HG03025 (cell line): ENCODE measurements around the gene EDDM13.
"Not testable (repeated sequence)": the region's sequence is repeated elsewhere in the genome, so short reads cannot be mapped to it uniquely, and the experiment has no call there.

Experiments used
- ATAC-seq: cut with Tn5 transposase; IDR thresholded peaks from one replicate; pipeline ENCODE4 v1.9.1; 2021; ENCODE audit warnings: mild to moderate bottlenecking, moderate library complexity; ENCODE audit not compliant: unreplicated experiment, low FRiP score

The EDDM13 gene

DNA sequence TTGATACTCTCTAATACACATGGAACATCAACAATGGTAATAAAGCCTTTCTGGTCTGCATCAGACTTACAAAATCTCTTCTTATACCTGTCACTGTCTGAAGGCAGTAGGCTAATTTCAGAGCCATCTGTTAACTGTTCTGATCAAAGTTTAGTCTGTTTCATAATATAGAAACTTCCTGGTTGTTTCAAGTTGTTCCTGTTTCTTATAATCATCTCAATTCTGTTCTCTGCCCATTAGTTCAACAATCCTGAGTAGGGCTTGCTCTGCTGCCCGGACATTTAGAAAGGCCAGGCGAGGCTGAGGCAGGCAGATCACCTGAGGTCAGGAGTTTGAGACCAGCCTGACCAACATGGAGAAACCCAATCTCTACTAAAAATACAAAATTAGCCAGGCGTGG lies 47.4 kb downstream of the EDDM13 start:
- no peak for ATAC-seq

DNA sequence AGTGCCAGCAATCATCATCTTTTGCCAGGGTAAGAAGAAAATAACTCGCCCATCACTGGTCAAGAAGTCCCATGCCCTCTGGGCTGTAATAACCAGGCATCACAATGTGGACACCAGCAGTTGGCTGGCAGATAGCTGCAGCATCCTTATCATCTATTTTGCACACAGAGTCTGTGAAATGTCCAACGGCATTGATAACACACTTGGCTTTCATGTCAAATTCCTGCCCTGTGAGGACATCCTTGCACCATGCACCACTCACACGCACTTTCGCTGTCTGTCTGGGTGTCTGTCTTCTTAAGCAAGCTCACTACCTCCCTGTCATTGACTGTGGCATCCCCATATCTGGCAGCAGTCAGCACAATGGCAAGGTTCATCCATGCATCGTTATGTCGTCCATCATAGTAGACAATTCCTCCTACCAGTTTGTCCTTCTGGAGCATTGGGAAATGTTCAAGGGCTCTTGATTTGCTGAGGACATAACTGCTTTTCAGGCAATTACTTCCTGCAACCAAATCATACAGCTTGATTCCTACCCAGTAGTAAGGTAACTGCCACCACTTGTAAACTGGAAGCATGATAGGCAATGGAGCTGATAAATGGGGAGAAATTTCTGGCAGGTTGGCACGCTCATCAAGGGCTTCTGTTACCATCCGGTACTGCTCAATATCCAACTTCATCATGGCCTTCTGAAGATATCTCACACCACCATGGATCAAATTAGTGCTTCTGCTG lies 48.9 kb downstream of the EDDM13 start:
- no peak for ATAC-seq

DNA sequence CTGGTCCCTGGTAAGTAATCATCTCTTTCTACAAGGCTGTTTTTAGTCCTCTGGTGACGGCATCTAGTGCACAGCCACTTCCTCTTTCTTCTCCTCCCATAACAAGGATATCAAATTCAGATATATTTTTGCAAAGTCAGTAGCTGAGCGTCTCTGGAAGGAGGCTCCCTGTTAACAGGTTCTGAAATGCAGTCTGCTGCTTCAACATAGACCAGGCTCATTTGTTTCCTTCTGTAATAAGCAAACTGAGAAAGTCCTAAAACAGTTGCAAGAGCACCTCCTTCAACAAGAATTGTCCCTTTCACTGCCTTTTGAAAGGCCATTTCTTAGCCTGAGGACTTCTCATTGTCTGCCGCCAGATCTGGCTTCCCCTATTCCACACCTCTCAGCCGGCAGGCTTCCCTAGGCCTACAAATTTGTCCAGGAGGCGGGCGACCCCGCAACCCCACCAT lies 49.5 kb downstream of the EDDM13 start:
- no peak for ATAC-seq

DNA sequence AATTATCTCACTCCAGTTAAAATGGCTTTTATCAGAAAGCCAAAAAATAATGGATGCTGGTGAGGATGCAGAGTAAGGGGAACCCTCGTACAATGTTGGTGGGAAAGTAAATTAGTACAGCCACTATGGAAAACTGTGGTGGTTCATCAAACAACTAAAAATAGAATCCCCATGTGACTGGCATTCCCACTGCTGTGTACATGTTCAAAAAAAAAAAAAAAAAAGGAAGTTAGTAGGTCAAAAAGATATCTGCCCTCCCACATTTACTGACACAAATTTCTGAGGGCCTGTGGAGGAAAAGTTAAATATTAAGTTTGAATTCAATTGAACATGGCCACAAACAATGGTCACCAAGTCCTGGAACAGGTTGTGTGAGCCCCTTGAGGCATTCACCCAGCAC lies 51.9 kb downstream of the EDDM13 start:
- ATAC-seq = no peak

DNA sequence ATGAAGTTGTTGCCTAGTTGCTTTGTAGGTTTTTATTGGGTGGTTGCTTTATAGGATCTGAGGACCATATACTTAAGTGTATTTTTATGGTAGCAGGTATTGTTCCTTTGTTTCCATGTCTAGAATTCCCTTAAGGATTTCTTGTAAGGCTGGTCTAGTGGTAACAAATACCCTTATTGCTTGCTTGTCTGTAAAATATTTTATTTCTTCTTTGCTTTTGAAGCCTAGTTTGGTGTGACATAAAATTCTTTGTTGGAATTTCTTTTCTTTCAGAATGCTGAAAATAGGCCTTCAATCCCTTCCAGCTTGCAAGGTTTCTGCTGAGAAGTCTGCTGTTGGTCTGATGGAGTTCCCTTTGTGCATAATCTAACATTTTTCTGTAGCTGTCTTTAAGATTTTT lies 60.1 kb downstream of the EDDM13 start:
- ATAC-seq = no peak

DNA sequence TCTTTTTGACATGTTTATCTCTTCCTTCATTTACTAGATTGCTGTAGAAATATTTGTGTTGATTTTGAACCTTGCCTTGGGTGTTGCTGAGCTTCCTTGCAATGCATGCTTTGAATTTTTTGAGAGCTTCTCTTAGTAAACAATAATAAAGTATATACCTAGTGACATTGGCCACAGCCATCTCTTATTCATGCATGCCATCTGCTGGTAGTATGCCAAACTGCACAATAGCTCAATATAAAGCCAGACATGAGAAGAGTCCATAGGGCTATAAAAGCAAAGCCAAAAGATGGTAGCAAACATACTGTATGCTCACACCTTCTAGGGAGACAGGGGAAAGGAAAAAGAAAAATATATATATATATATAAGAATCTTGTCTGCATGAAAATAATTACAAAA lies 61.0 kb downstream of the EDDM13 start:
- ATAC-seq = no peak

DNA sequence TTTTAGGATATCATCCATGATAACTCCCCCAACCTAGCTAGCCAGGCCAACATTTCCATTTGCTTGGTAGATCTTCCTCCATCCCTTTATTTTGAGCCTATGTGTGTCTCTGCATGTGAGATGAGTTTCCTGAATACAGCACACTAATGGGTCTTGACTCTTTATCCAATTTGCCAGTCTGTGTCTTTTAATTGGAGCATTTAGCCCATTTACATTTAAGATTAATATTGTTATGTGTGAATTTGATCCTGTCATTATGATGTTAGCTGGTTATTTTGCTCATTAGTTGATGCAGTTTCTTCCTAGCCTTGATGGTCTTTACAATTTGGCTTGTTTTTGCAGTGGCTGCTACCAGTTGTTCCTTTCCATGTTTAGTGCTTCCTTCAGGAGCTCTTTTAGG lies 62.8 kb downstream of the EDDM13 start:
- not testable (repeated sequence) for ATAC-seq

DNA sequence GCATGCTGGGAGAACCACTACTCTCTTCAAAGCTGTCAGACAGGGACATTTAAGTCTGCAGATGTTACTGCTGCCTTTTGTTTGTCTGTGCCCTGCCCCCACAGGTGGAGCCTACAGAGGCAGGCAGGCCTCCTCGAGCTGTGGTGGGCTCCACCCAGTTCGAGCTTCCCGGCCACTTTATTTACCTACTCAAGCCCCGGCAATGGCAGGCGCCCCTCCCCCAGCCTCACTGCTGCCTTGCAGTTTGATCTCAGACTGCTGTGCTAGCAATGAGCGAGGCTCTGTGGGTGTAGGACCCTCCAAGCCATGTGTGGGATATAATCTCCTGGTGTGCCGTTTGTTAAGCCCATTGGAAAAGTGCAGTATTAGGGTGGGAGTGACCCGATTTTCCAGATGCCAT lies 64.5 kb downstream of the EDDM13 start:
- ATAC-seq = not testable (repeated sequence)

DNA sequence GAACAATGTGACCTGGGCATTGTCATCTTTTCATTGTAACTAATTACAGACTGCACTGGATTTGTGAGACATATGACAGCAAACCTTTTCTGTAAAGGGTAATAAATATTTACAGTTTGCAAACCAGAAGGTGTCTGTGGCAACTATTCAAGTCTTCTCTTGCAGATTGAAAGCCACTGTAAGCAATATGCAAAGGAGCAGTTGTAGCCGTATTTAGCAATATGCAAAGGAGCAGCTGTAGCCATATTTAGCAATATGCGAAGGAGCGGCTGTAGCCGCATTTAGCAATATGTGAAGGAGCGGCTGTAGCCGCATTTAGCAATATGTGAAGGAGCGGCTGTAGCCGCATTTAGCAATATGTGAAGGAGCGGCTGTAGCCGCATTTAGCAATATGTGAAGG lies 66.5 kb downstream of the EDDM13 start:
- not testable (repeated sequence) for ATAC-seq

DNA sequence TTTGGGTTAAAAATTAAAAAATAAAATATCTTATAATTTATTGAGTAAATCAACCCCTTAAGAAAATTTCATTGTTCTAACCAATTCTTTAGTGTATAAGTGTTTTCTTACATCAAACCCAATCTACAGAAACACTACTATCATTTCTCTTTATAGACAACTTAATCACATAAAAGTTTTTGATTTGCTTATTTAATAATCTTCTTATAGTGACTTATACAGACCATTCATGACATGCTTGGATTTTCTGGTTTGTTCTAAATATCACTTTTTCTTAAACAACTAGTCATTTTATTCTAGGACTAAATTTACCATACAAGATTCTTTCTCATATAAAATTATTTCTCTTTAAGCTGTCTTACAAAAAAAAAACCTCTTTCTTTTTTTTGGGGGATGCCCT lies 69.4 kb downstream of the EDDM13 start:
- ATAC-seq = no peak

DNA sequence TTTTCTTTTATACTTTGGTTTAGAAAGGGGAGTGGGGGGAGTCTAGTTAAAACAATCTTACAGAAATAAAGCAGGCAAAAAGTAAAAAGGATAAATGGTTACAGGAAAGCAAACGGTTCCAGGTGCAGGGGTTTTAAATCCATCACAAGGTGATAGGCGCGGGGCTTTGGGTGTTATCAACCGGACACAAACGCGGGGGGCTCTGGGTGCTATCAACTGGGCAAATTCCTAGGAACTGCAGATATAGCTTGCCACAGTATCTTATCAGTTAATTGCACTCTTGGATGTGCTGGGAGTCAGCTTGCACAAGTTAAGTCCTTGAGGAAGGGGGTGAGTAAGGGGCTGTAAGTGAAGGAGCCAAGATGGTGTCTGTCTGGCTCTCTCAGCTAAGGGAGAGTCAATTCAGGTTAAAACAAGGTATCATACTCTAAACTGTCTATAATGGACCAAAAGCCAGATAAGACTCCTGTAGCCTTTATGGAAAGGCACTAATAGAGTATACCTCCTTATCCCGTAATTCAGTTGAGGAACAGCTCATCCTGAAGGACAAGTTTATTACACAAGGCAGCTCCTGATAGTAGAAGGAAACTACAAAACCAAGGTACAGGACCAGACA lies 74.7 kb downstream of the EDDM13 start:
- no peak for ATAC-seq

DNA sequence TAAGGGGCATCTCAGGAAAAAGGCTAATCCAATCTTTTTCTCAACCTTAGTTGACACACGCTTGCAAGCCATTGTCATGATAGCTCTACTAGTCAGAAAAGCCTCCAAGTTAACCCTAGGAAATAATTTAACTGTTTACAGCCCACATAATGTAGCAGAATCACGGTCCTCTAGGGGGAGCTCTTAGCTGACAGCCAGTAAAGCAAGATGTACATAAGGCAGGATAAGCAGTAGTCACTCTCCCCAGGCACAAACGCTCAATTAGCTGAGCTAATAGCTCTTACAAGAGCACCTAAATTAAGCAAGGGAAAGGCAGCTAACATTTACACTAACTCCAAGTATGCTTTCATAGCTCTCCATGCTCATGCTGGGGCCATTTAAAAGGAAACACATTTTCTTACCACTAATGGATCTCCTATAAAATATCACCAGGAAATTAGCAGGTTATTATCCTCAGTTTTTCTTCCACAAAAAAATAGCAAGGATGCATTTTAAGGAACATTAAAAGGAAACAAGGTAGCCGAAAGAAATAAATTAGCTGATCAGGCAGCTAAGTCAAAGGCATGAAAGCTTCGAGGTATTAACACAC lies 75.8 kb downstream of the EDDM13 start:
- ATAC-seq = no peak

DNA sequence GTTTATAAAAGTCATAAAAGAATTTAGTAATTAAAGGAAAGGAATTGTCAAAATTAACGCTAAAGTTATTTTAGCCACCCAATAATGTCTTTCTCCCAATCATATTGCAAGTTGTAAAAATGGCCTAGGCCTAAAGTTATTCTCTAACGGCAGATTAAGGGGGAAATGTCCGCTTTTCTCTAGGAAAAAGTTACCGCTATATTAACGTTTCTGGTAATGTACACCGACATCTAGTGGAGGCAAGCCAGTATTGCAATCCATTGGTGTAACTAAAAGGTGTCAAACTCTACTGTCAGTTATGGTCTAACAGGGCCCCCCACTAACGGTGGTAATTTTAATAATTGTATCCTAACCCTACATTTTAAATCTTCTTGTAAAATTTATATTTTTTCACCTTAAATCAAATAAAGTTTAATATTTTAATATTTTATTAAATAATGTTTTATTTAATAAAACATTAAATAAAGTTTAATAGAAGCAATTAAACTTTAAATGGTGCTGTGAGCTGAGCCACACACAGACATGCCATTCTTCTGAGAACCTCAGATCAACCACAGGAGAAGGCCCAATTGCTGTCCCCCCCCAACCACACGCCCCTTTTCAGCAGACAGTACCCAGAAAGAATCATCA lies 78.0 kb downstream of the EDDM13 start:
- no peak for ATAC-seq

DNA sequence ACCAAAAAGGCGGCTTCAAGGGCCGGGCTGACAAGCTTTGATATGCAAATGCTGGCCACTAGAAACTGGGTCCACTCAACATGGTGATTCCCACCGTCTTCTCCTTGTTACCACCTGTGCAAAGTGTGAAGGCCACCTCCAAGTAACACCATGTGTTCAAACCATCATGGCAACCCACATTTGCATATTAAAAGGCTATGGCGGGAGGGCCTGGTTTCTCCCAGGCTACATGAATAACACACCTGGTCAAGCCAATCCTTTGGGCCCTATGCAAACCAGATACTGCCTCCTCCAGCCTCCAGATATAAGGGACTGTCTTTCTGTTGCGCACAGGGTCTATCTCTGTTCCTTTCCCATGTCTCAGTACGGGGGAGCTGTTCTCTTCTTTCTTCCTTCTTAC lies 78.7 kb downstream of the EDDM13 start:
- no peak for ATAC-seq

DNA sequence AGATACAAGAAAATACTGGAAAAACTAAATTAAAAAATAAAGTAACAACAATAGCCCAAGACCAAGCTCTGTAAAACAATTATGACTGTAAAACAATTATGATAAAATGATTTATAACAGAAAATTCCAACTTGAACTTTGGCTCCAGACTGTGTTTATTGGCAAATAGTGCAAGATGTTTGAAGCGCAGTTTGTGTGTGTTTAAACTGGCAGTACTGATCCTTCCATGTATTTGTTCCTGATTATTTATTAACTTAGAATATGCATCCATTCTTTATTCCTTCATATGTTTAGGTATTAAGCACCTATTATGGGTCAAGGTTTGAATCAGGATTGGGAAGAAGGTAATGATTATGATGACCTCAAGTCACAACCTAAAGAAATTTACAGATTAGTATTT lies 83.0 kb downstream of the EDDM13 start:
- no peak for ATAC-seq

DNA sequence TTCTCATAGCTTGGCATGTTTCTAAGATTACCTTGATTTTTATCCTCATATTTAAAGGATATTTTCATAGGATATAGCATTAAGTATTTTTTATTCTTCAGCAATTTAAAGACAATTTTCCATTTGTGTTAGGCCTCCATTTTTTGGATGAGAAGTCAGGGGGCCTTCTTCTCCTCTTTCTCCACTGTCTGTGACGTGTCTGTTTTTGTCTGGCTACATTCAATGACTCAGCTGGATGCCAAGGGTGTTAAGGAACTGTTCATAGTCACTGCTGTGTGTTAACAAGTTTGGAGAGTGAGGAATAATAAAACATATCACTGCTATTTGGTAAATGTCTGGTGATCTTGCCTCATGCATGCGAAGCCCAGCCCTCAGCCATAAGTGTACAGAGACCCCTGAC lies 84.4 kb downstream of the EDDM13 start:
- ATAC-seq = no peak
